ENCODE results near the gene ERP44.

ERP44 gene

GRCh38 chr9:99977033-99977792, 121.6 kb downstream of the ERP44 start:
- Histone ChIP-seq H3K79me2 (ENCODE audit: control insufficient read depth, low read length) (no peaks in the 10 kb centered on the region), H3K27me3 (ENCODE audit: control insufficient read depth, low read length) (no peaks in the 10 kb centered on the region), H3K36me3 (ENCODE audit: control insufficient read depth, low read length) (peaks cover 10% of the 10 kb centered on the region), H4K20me1 (ENCODE audit: control insufficient read depth, insufficient read depth, low read depth, low read length) (no peaks in the 10 kb centered on the region), H3K4me3 (ENCODE audit: low read length) (no peak overlapping the region), H3K4me1 (ENCODE audit: control insufficient read depth, low read length) (no peaks in the 10 kb centered on the region), H3F3A (ENCODE audit: control insufficient read depth, insufficient read depth) (no peaks in the 10 kb centered on the region), H3K27ac (ENCODE audit: low read depth, low read length) (no peak overlapping the region), H3K4me2 (ENCODE audit: low read length) (no peak overlapping the region), H3K9me3 (ENCODE audit: control insufficient read depth, insufficient read depth, low read length) (no peaks in the 10 kb centered on the region), H3K9me2 (replicated peaks; ENCODE audit: control insufficient read depth, low read length) (no peaks in the 10 kb centered on the region)
- TF ChIP-seq EZH2phosphoT487 (IDR thresholded peaks at IDR 0.05; ENCODE audit: borderline replicate concordance, low read length) (no peak), CTCF (IDR thresholded peaks at IDR 0.05; ENCODE audit: low read depth, low read length, poor library complexity, severe bottlenecking) (no peak)

- H3K9me3 ChIP-seq (ENCODE audit: control insufficient read depth, insufficient read depth, low read length): no peaks in the 10 kb centered on the region
- no peak for TF ChIP-seq EZH2phosphoT487 (IDR thresholded peaks at IDR 0.05; ENCODE audit: borderline replicate concordance, low read length)
- TF ChIP-seq CTCF (IDR thresholded peaks at IDR 0.05; ENCODE audit: low read depth, low read length, poor library complexity, severe bottlenecking): no peak
- H3K27ac ChIP-seq (ENCODE audit: low read depth, low read length): no peak overlapping the region
- H4K20me1 ChIP-seq (ENCODE audit: control insufficient read depth, insufficient read depth, low read depth, low read length): no peaks in the 10 kb centered on the region
- H3K36me3 ChIP-seq (ENCODE audit: control insufficient read depth, low read length): no peaks in the 10 kb centered on the region
- H3K27me3 ChIP-seq (ENCODE audit: control insufficient read depth, low read length): no peaks in the 10 kb centered on the region
- H3K4me3 ChIP-seq (ENCODE audit: low read length): no peak overlapping the region
- no peaks in the 10 kb centered on the region for H3K4me1 ChIP-seq (ENCODE audit: control insufficient read depth, low read length)
- no peaks in the 10 kb centered on the region for H3K9me2 ChIP-seq (replicated peaks; ENCODE audit: control insufficient read depth, low read length)
- no peaks in the 10 kb centered on the region for H3F3A ChIP-seq (ENCODE audit: control insufficient read depth, insufficient read depth)
- H3K79me2 ChIP-seq (ENCODE audit: control insufficient read depth, low read length): no peaks in the 10 kb centered on the region
- no peak overlapping the region for H3K4me2 ChIP-seq (ENCODE audit: low read length)
These were observed 125.3 kb downstream of the ERP44 start for GRCh38 chr9:99973455-99973854.

- no peaks in the 10 kb centered on the region for H3K79me2 ChIP-seq (ENCODE audit: control insufficient read depth, low read length)
- H4K20me1 ChIP-seq (ENCODE audit: control insufficient read depth, insufficient read depth, low read depth, low read length): no peaks in the 10 kb centered on the region
- H3K9me2 ChIP-seq (replicated peaks; ENCODE audit: control insufficient read depth, low read length): no peaks in the 10 kb centered on the region
- no peak for TF ChIP-seq EZH2phosphoT487 (IDR thresholded peaks at IDR 0.05; ENCODE audit: borderline replicate concordance, low read length)
- no peak for TF ChIP-seq CTCF (IDR thresholded peaks at IDR 0.05; ENCODE audit: low read depth, low read length, poor library complexity, severe bottlenecking)
- H3K36me3 ChIP-seq (ENCODE audit: control insufficient read depth, low read length): no peaks in the 10 kb centered on the region
- H3K4me2 ChIP-seq (ENCODE audit: low read length): no peak overlapping the region
- H3F3A ChIP-seq (ENCODE audit: control insufficient read depth, insufficient read depth): no peaks in the 10 kb centered on the region
- H3K4me1 ChIP-seq (ENCODE audit: control insufficient read depth, low read length): no peaks in the 10 kb centered on the region
- H3K27ac ChIP-seq (ENCODE audit: low read depth, low read length): no peak overlapping the region
- H3K27me3 ChIP-seq (ENCODE audit: control insufficient read depth, low read length): no peaks in the 10 kb centered on the region
- H3K9me3 ChIP-seq (ENCODE audit: control insufficient read depth, insufficient read depth, low read length): no peaks in the 10 kb centered on the region
- no peak overlapping the region for H3K4me3 ChIP-seq (ENCODE audit: low read length)
These were observed 127.4 kb downstream of the ERP44 start for GRCh38 chr9:99971410-99971809.

All from DOHH2 (cell line).